HG03045 (cell line): ENCODE data around the gene LOXL3.

Experiments
- ATAC-seq: cut with Tn5 transposase; IDR thresholded peaks from one replicate; pipeline ENCODE4 v1.9.1; 2021; ENCODE audit warnings: mild to moderate bottlenecking, moderate library complexity; ENCODE audit not compliant: unreplicated experiment

Gene LOXL3, protein sequence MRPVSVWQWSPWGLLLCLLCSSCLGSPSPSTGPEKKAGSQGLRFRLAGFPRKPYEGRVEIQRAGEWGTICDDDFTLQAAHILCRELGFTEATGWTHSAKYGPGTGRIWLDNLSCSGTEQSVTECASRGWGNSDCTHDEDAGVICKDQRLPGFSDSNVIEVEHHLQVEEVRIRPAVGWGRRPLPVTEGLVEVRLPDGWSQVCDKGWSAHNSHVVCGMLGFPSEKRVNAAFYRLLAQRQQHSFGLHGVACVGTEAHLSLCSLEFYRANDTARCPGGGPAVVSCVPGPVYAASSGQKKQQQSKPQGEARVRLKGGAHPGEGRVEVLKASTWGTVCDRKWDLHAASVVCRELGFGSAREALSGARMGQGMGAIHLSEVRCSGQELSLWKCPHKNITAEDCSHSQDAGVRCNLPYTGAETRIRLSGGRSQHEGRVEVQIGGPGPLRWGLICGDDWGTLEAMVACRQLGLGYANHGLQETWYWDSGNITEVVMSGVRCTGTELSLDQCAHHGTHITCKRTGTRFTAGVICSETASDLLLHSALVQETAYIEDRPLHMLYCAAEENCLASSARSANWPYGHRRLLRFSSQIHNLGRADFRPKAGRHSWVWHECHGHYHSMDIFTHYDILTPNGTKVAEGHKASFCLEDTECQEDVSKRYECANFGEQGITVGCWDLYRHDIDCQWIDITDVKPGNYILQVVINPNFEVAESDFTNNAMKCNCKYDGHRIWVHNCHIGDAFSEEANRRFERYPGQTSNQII

DNA sequence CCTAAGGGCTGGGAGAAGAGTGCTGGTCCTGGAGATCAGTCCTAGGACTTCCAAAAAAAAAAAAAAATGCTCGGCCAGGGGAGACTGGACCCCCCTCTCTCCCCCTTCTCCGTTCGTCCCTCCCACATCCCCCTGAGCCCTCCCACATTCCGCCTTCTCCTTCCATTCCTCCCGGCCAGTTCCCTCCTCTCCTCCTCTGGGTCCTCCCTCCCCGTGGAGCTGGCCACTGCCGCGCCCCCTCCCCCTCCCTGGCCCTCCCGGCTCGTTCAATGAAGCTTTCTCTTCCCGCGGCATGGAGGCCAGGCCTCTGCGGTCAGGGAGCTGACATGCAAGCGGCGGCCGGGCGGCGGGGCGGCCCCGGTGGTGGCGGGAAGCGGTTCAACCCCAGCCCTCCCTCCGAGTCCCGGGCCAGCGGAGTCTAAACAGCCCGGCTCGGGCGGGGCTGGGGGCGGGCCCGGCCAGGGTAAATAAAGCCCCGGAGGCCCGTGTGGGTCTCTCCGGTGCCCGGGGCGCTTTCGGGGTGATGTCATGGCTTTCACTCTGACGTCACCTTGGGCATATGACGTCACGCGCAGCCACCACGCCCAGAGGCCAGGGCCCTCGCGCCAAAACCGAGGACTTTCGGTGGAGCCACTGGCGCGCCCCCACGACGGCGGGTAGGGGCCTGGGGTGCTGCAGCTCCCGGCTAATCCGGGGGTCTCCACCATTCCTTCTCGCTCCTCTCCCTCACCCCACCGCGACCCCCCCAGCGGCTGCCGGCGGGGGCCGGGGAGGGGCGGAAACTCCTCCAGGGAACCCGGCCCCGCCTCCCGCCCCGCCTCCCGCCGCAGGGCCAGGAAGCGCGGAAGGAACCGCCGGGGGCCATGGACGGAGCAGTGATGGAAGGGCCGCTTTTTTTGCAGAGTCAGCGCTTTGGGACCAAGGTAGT, at the start of gene LOXL3, which contains the start of gene DOK1:
Gene LOXL3 (minus strand): TSS at position 51 of the 928 bp plus-strand sequence. CDS start 1,308 bp downstream, outside the sequence.
Gene DOK1 (plus strand): TSS at position 829 of the 928 bp plus-strand sequence. CDS start 35 bp downstream, at position 864.
- ATAC-seq: peak; percentile 62

DNA sequence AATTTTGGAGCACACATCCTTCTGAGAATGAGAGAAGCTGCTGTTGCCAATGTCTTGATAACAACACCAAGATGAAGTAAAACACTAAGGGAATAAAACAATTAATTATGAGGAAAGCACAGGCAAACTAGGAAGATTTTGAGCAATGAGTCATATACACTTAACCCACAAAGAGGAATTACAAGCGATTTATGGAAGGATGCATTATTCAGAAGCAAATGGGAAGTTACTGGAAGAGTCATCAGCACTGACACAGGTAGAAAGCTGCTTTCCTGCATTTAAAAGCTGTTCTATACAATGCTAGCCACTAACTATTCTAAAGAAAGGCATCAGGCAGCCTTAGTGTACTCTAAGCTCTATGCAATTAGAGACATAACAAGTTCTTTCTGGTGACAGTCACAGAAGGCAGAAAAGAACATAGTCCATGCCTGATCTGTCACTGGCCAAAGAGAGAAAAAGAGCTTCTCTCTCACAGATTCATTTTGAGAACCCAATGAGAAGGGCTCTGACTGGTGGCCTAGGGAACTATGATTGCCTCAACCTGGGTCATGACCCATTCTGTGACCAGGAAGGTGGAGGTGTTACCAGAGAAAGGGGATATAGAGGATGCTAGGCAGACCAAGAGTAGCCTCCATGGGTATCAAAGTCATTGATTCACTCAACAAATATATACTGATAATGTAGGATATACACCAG, 49.0 kb upstream of the LOXL3 start:
- ATAC-seq: no peak

DNA sequence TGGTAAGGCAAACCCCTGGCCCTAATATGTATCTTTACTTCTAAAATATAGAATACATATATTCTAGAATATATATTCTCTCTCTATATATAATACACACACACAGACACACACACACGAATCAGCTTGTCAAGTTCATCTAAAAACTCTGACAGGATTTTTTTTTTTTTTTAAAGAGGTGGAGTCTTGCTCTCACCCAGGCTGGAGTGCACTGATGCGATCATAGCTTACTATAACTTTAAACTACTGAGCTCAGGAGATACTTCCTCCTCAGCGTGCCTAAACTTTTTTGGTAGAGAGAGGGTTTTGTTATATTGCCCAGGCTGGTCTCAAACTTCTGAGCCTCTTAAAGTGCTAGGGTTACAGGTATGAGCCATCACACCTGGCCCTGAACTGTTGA, 45.9 kb upstream of the LOXL3 start:
- no peak for ATAC-seq

DNA sequence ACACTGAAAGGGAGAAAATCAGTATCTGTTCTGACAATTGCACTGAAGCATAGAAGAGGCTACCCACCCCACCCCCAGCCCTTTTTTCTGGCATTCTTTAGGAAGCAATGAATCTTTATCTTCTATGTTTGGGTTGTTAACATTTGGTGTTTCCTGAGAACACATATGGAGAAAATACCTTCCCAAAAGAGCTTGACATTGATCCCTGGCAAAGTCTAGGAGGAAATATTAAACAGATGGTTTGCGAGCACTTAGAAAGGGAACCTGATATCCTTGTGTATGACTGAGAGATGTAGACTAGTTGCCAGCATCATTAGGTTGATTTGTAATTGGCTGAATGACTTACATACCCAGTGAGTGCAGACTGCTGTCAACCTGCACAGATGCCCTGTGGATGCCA, 43.7 kb upstream of the LOXL3 start:
- no peak for ATAC-seq

DNA sequence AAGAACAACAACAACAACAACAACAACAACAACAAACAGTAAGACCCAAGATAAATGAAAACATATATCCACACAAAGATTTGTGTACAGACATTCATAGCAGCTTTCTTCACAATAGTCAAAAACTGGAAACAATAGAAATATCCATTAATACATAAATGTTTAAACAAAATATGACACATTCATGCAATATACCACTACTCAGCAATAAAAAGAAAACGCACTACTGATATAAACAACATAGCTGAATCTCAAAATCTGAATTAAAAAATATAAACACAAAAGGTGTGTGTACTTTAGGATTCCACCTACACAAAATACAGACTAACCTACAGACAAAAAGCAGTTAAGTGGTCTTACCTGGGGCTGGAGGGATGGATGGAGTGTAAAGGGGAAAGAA, 42.8 kb upstream of the LOXL3 start:
- no peak for ATAC-seq

DNA sequence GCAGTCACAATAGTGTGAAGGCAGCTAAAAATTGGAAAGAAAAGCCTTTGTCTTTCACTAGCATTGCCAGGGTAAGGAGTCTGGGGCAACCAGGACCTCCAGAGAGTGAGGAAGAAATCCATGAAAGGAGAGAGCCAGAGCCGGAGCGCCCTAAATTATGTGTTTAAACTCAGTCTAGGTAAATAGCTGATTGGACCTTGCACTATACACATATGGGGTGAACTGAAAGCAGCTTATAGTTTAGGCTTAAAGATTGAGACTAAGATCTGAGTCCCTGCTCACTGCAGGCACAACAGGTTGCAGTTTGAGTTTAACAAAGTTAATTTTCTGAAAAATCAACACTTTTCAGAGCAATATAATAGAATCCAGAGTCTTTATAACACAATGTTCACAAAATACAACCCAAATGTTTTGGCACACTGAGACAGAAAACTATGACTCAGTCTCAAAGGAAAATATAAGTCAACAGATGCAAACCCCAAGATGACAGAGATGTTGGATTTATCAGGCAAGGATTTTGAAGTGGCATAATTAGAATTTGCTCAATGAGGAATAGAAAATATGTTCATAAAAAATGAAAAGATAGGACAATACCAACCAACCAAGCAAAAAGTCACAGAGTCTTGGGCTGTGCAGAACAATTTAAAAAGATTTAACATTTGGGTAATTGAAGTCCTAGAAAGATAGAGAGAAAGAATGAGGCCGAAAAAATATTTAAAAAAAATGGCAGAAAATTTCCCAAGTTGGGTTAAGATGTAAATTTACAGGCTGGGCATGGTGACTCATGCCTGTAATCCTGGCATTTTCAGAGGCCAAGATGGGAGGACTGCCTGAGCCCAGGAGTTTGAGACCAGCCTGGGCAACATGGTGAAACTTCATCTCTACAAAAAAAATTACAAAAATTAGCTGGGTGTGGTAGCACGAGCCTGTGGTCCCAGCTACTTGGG, 40.4 kb upstream of the LOXL3 start:
- no peak for ATAC-seq

DNA sequence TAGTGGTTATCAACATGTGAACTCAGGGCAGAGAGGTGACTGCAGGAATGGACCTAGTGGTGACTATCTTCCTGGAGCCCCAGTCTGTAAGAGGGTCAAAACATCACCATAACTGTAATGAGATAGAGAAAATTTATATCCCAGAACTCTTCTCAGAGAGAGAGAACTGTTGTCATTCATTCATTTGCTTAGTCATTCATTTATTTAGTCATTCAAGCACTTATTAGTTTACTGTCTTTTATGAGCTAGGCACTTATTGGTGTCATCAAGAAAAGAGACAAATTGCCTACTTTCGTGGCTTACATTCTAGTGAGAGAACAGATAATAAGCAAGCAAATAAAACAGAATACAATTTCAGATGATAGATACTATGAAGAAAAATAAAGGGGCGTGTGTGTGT, 34.9 kb upstream of the LOXL3 start:
- no peak for ATAC-seq

DNA sequence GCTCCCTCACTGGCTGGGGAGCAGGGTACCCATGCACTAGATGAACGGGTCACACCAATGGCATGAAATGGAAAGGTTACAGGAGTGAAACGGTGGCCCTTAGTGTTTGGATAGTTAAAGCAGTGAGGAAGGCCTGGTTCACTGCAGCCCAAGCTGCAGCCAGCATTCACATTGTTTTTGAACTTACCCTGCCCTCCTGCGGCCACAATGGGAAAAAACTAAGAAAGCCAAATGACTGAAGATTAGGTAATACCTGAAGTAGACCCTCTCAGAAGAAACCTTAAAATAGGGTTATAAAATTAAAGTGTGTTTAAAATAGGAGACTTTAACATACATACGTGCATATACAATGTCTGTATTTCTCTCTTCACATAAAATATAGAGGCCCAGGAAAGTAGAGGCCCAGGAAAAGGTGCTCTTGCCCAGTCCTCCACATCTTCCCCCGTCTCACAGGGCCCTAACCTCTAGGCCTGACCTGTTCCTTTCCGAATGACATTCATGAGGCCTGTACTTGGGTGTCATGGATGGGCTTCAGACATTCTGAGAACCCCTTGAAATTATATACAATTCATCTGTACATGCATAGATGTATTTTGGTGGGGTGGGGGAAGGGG, 34.0 kb upstream of the LOXL3 start:
- peak; percentile 51 for ATAC-seq

DNA sequence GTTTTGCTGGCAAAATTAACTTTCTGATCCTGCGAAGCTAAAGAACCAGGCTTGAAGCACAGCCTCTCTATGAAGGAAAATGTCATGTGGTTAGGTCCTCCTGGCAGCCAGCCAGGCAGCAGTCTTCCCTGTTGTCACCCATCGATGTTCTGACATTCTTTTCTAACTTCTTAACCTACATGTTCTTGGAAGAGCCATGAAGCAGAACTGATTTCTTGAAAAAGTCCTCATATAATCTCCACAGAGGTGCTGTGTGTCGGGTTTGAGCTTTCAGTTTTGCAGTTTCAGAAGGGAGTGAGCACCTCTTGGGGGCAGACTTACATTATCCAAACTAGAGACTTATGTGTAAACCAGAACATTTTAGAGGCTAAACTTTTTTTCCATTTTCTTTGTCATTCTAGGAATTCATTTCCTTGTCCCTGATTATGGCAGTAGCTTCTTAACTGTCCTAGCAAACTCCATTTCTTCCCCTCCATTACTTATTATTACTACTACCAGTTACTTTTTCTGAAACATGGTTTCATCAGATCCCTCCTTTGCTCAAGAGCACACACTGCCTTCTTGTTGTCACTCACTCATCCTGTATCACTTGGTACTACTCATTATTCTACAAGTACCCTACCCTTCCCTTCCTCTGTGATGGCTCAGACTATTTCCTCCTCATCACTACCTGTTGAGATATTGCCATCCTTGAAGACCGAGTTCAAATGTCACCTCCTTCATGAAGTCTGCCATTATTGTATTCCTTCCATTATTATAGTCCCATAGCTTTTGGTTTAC, 31.9 kb upstream of the LOXL3 start:
- ATAC-seq: peak; percentile 44

DNA sequence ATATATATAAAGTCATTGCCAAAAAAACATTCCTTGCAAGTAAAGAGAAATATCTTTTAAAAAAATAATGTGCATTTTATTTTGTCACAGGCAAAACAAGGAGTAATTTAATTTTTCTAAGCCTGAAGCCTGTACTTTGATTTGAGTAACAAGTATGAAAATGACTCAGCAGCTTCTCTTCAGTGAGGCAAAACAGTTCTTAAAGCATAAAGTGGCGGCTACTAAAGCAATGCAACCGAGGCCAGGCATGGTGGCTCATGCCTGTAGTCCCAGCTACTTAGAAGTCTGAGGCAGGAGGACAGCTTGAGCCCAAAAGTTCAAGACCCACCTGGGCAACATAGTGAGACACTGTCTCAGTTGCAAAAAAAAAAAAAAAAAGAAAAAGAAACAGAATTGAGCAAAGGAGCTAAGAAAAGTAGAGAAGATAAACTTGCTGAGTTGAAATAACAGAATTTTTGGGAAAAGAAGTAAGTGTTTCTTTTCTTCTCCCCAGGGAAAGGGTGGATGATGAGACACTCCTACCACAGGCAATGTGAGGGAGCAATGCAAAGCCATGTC, 30.4 kb upstream of the LOXL3 start:
- ATAC-seq: peak; percentile 58

DNA sequence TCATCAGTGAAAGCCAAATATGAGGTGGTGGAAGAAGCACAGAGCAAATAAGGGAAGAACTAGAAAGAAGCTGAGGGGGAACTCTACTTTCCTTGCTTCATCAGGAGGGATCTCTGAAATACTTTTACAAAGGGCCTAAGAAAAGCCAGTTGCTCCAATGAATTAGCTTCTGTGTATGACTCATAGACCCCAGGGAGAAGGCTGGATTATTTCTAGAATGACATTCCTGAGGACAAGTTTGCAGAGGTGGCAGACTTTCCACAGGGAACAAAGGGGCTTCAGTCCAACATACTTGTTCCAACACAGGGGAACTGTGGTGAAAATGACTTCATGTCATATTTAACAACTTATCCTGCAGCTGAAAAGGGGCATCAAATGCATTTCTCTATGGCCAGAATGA, 29.8 kb upstream of the LOXL3 start:
- no peak for ATAC-seq

DNA sequence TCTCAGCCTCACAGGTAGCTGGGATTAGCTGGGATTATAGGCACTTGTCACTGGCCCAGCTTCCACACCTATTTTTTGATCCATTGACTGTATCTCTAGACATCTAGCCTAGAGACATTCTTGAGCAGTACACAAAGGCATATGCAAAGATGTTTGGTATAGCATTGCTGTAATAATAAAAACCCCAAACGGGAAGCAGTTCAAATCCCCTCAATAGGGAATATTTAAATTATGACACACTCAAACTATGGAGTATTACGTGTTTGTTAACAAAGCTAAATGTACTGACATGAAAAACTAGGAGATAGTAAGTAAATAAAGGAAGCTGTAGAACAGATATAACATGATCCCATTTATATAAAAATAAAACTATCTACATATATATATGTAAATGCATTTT, 28.4 kb upstream of the LOXL3 start:
- ATAC-seq: no peak

DNA sequence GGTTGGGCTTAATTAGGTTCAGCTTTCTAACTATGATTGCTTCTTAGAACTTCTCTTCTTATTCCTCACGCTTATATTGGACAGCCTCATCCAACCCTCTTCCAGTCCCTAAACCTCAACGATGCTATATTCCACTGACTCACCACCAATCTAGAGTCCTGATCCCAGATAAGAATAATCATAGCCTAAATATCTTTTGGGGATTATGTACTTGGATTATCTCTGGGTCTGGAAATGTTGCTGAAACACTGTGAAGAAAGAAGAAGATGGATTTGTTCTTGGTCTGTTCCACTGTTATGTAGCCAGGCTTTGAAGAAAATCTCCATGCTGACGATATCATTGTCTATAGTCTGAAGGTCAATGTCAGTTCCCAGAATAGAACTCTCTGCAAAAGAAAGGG, 27.7 kb upstream of the LOXL3 start:
- no peak for ATAC-seq

DNA sequence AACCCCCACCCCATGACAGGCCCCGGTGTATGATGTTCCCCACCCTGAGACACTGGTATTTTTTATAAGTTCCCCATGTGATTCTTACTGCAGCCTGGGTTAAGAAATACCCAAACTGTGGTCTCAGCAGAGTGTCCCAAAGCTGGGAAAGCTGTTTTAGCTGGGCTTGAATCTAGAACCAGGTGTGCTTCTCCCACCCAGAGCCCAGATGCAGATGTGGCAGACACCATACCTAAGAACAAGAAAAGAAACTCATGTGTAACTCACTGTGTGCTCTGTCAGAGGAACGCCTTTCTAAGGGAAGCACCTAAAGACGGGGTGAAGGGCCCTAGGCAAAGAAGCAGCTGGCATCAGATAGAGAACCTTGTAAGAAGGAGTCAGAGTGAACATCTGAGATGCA, 24.7 kb upstream of the LOXL3 start:
- ATAC-seq: no peak

DNA sequence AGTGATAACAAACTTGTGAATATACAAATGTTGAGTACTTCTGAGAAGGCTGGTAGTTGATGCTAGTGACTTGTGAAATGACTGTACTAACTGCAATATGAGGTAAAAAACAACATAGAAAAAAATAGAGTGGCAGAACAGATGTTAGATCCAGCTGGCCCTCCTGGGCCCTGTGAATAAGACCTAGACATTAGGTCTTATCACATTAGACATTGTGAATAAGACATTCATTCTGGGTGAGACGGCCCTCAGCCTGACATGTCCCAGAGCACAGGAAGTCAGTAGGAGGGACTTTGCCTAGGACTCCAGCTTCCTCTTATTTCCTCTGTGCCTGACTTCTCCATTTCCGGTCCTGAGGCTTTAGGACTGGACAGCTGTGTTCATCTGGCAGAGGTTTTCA, 23.7 kb upstream of the LOXL3 start:
- ATAC-seq: no peak

DNA sequence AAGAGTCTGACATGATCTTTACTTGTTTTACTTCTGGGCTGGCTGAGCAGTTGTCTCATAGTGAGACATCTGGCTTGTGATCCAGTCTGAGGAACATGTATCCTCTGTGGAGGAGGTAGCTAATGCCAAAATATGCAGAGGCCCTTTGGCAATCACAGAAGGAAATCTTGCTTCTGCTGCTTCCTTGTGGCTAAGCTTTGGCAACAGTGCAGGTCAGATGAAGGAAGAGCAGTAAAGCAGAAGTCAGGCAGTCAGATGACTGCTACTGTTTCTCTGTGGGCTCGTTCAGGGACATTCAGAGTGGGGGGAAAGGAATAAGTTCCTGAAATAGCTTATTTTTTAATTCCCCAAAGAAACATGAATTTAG, 23.1 kb upstream of the LOXL3 start:
- ATAC-seq: no peak

DNA sequence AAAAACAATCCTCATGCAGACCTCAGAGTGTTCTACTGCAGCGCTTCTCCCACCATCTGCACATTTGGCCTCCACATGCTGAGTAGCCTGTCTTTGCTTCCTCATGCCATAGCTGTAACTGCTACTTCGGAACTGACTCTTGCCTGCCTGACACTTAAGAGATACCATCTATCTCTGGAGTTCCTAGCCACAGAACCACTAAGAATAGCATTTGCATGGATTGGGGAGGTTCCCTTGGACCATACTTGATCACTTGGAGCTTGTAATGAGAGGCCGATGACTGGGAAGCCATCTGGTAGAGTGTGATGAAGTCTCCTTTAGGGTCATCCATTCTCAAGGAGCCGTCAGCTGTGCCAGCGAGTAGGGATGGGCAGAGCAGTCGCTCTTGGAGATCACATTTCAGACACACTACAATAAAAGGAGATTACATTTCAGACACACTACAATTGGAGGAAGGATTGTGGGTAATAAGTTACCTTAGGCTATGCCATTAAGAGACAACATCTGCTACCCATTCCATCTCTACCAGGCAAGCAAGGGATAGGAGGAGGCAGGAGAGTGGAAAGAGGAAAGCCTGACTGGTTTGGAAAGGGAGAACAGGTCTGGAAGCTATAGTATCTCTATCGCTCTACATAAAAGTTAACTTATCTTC, 22.6 kb upstream of the LOXL3 start:
- no peak for ATAC-seq
